GM12864 (cell line): ENCODE data around the gene GTPBP8.

Experiments
- DNase-seq: peaks from one replicate; pipeline ENCODE4 v3.0.0-alpha.2; 2011; ENCODE audit warnings: low read depth
- H3K4me3 ChIP-seq: 2 replicates; pipeline ENCODE4 v1.5.1; 2011; ENCODE audit warnings: mild to moderate bottlenecking, low read depth, low read length, control low read depth
- TF ChIP-seq, protein P1 (sequence below): IDR thresholded peaks from 2 replicates; pipeline ENCODE4 v1.5.1; 2011; ENCODE audit warnings: low read depth, mild to moderate bottlenecking, moderate library complexity, low read length, control low read depth, inconsistent platforms; ENCODE audit errors: missing control alignments

The GTPBP8 gene

GRCh38 chr3:112966633-112967032 is 24.2 kb upstream of the GTPBP8 start:
- H3K4me3 ChIP-seq, result no peak overlapping the region
- no peak for DNase-seq
- TF ChIP-seq, protein P1, sequence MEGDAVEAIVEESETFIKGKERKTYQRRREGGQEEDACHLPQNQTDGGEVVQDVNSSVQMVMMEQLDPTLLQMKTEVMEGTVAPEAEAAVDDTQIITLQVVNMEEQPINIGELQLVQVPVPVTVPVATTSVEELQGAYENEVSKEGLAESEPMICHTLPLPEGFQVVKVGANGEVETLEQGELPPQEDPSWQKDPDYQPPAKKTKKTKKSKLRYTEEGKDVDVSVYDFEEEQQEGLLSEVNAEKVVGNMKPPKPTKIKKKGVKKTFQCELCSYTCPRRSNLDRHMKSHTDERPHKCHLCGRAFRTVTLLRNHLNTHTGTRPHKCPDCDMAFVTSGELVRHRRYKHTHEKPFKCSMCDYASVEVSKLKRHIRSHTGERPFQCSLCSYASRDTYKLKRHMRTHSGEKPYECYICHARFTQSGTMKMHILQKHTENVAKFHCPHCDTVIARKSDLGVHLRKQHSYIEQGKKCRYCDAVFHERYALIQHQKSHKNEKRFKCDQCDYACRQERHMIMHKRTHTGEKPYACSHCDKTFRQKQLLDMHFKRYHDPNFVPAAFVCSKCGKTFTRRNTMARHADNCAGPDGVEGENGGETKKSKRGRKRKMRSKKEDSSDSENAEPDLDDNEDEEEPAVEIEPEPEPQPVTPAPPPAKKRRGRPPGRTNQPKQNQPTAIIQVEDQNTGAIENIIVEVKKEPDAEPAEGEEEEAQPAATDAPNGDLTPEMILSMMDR, result no peak

GRCh38 chr3:112967425-112967824 is 23.4 kb upstream of the GTPBP8 start:
- H3K4me3 ChIP-seq, result no peak overlapping the region
- TF ChIP-seq, protein P1, result no peak
- no peak for DNase-seq

GRCh38 chr3:112967828-112968227 is 23.0 kb upstream of the GTPBP8 start:
- H3K4me3 ChIP-seq, result no peak overlapping the region
- TF ChIP-seq, protein P1, result no peak
- no peak for DNase-seq

GRCh38 chr3:112972158-112972557 is 18.6 kb upstream of the GTPBP8 start:
- DNase-seq, result no peak
- H3K4me3 ChIP-seq, result no peak overlapping the region
- TF ChIP-seq, protein P1, result no peak

DNA sequence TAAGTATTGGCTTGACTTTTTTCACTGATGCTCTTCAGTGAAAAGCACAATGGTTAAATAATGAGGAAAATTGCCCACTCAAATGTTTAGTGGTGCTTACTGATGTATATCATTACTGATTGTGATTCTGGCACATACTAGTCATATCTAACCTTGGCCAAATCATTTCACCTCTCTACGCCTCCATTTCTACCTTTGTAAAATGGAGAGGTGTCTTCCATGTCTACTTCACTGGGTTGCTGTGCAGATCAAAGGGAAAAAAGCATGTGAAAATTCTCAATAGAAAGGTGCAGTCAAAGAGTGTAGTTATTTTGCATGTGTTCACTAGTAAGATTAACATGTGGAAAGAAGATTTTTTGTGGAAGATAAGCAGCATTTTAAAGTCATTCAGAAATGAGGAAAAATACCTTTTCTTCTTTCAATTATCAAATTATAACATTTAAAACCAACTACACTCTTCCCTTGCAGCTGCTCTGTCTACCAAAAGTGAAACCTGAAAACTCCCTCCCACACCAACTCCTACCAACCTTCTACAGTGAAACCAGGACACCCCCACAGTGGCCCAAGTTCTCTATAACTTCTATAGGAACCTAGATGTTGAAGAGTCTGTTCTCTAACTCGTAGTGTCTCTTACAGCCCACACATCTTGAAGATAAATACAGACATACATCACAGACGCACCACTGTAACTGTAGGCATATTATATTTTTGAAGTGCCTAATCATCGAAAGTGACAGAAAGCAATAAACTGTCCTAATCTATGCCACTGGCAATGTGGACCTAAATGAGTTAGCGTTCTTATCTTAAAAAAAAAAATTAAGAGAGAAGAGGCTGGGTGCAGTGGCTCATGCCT is 17.2 kb upstream of the GTPBP8 start:
- DNase-seq, result peak; percentile 77
- TF ChIP-seq, protein P1, result no peak
- H3K4me3 ChIP-seq, result peak overlapping the region; percentile 20; the same call in 1 of the 2 replicates

DNA sequence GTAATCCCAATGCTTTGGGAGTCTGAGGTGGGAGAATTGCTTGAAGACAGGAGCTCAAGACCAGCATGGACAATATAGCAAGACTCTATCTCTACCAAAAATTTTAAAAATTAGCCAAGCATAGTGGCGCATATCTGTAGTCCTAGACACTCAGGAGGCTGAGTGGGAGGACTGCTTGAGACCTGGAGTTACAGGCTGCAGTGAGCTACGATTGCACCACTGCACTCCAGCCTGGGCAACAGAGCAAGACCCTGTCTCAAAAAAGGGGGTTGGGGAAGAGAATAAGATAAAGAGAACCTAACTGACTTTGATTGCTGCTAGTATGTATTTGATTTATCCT is 16.6 kb upstream of the GTPBP8 start:
- DNase-seq, result no peak
- TF ChIP-seq, protein P1, result no peak
- peak overlapping the region; percentile 20; the same call in 1 of the 2 replicates for H3K4me3 ChIP-seq

GRCh38 chr3:112974894-112975293 is 15.9 kb upstream of the GTPBP8 start, which contains the start of gene CD200R1:
Gene CD200R1, minus strand, starts transcription at chr3:112975103. Its CDS starts 246 bp downstream, at chr3:112974857.
- H3K4me3 ChIP-seq, result peak within 1 kb of the TSS; percentile 20; the same call in 1 of the 2 replicates
- DNase-seq, result no peak
- TF ChIP-seq, protein P1, result no peak
